H1 (cell line): ENCODE data around the gene C7orf57.

Experiments
- CTCF ChIP-seq, 3 experiments: IDR thresholded peaks; 1 replicate in 2 of 3; 2 replicates in 1 of 3; pipeline versions ENCODE4 v1.5.1 to v1.6.1; 2011; ENCODE audit warnings: low read length in 3 of 3, mild to moderate bottlenecking in 3 of 3, inconsistent platforms in 2 of 3, low read depth in 1 of 3, moderate library complexity in 1 of 3; ENCODE audit not compliant: insufficient read depth in 1 of 3; ENCODE audit errors: control extremely low read depth in 1 of 3
- EZH2 ChIP-seq: fragments of 200-600 bp; sonication (generic); IDR thresholded peaks from 2 replicates; pipeline ENCODE4 v1.7.1; 2012; ENCODE audit warnings: low read depth, mild to moderate bottlenecking, moderate library complexity, low read length, inconsistent platforms; ENCODE audit not compliant: severe bottlenecking
- NRF1 ChIP-seq: IDR thresholded peaks from 2 replicates; pipeline ENCODE4 v1.6.1; 2011; ENCODE audit warnings: mild to moderate bottlenecking, low read depth, low read length, improper control_type of control experiment
- POLR2A ChIP-seq, 2 experiments: IDR thresholded peaks; 1 replicate in 1 of 2; 2 replicates in 1 of 2; pipeline ENCODE4 v1.6.1; 2011; ENCODE audit warnings: low read depth in 2 of 2, low read length in 2 of 2, mild to moderate bottlenecking in 2 of 2; ENCODE audit errors: control extremely low read depth in 1 of 2
- POLR2AphosphoS5 ChIP-seq: IDR thresholded peaks from 2 replicates; pipeline ENCODE4 v1.6.1; 2011; ENCODE audit warnings: low read depth, low read length
- SP1 ChIP-seq: IDR thresholded peaks from 2 replicates; pipeline ENCODE4 v1.6.1; 2011; ENCODE audit warnings: low read depth, low read length
- SP2 ChIP-seq: IDR thresholded peaks from 2 replicates; pipeline ENCODE4 v1.6.1; 2012; ENCODE audit warnings: mild to moderate bottlenecking, low read length, inconsistent platforms
- ZNF274 ChIP-seq: IDR thresholded peaks from 2 replicates; pipeline ENCODE4 v1.7.0; 2012; ENCODE audit warnings: low read length, borderline replicate concordance; ENCODE audit errors: extremely low read depth
- TF ChIP-seq, protein P1 (sequence below): IDR thresholded peaks from 2 replicates; pipeline ENCODE4 v1.6.1; 2012; ENCODE audit warnings: inconsistent platforms

DNA sequence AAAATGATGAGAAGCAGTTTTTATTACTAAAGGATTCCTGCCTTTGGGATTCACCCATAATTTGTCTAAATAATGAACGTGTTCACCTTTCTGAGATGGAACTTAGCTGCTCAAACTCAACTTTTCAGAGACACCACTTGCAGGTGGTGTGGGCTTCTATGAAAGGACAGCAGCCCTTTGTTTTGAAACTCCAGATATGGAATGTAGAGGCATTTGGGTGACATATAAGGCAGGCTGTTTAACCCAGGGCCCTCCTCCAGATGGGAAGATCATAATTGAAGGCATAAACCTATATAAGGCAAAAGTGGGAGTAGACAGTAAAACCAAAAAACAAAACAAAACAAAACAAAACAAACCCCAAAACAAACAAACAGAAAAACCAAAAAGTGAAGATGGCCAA, 44.1 kb upstream of the C7orf57 start:
- TF ChIP-seq ZNF274 (no peak), SP2 (no peak), POLR2A (IDR thresholded peaks at IDR 0.05; ENCODE audit: control extremely low read depth in 1 of 2, low read depth in 2 of 2, low read length in 2 of 2) (no peak), EZH2 (no peak), CTCF (IDR thresholded peaks at IDR 0.05; ENCODE audit: control extremely low read depth in 1 of 3, insufficient read depth in 1 of 3, low read depth in 1 of 3, low read length in 3 of 3) (no peak), POLR2AphosphoS5 (no peak), SP1 (no peak), NRF1 (no peak)
- TF ChIP-seq, protein P1, sequence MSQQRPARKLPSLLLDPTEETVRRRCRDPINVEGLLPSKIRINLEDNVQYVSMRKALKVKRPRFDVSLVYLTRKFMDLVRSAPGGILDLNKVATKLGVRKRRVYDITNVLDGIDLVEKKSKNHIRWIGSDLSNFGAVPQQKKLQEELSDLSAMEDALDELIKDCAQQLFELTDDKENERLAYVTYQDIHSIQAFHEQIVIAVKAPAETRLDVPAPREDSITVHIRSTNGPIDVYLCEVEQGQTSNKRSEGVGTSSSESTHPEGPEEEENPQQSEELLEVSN: no peak
